Mammary epithelial cell (primary cell): ENCODE data around the gene ARPP21.

Source experiments
- EZH2 ChIP-seq: IDR thresholded peaks from 2 replicates; pipeline ENCODE4 v1.6.1; 2012; ENCODE audit warnings: low read length, inconsistent platforms, borderline replicate concordance
- TF ChIP-seq, protein P1 (sequence below), 2 donors: IDR thresholded peaks in 1 of 2; conservative IDR thresholded peaks in 1 of 2; 2 replicates each; pipeline ENCODE4 v1.5.1; 2011 to 2012; ENCODE audit warnings: inconsistent platforms in 2 of 2, low read length in 2 of 2, mild to moderate bottlenecking in 2 of 2, control low read depth in 1 of 2, low read depth in 1 of 2; ENCODE audit not compliant: insufficient read depth in 1 of 2; ENCODE audit errors: extremely low read depth in 1 of 2

DNA sequence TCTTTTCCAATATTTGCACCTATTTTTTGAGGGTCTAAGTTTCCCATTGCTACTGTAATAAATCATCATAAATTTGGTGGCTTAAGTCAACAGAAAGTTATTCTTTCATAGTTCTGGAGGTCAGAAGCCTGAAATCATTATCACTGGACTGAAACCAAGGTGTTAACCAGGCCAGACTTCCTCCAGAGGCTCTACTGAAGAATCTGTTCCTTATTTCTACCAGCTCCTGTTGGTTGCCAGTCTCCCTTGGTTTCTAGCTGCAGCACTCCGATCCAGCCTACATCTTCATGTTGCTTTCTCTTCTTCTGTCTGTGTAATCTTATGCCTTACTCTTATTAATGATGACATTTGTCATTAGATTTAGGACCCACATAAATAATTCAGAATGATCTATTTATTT, 22.0 kb upstream of the ARPP21 start:
- TF ChIP-seq, protein P1, sequence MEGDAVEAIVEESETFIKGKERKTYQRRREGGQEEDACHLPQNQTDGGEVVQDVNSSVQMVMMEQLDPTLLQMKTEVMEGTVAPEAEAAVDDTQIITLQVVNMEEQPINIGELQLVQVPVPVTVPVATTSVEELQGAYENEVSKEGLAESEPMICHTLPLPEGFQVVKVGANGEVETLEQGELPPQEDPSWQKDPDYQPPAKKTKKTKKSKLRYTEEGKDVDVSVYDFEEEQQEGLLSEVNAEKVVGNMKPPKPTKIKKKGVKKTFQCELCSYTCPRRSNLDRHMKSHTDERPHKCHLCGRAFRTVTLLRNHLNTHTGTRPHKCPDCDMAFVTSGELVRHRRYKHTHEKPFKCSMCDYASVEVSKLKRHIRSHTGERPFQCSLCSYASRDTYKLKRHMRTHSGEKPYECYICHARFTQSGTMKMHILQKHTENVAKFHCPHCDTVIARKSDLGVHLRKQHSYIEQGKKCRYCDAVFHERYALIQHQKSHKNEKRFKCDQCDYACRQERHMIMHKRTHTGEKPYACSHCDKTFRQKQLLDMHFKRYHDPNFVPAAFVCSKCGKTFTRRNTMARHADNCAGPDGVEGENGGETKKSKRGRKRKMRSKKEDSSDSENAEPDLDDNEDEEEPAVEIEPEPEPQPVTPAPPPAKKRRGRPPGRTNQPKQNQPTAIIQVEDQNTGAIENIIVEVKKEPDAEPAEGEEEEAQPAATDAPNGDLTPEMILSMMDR (conservative IDR thresholded peaks at IDR 0.05 in 1 of 2, IDR thresholded peaks at IDR 0.05 in 1 of 2; ENCODE audit: extremely low read depth in 1 of 2, insufficient read depth in 1 of 2, low read depth in 1 of 2, low read length in 2 of 2), result no peak
- no peak for TF ChIP-seq EZH2
